Prostate gland (tissue), 2 donors: ENCODE data around the gene SGK1. TPM values are rescaled to one million over a fixed set of nuclear protein-coding genes. Genes with fewer than 3 reads are reported as not detected.

ENCODE experiments used
- DNase-seq: peaks from one replicate; pipeline ENCODE4 v3.0.0-alpha.2; 2019; ENCODE audit warnings: low spot score
- H3K27ac ChIP-seq, 2 donors: fragments of 200-600 bp; sonication (generic); 2 replicates each; pipeline ENCODE4 v1.5.1; 2017 to 2019
- H3K27me3 ChIP-seq: fragments of 200-600 bp; sonication (generic); replicated peaks from 2 replicates; pipeline ENCODE4 v1.5.1; 2019; ENCODE audit not compliant: insufficient read depth
- H3K36me3 ChIP-seq, 2 donors: fragments of 200-600 bp; sonication (generic); 1 replicate in 1 of 2; 2 replicates in 1 of 2; pipeline versions ENCODE4 v1.5.1 to v1.8.1; 2017 to 2019
- H3K4me1 ChIP-seq: fragments of 200-600 bp; sonication (generic); replicated peaks from 2 replicates; pipeline ENCODE4 v1.5.1; 2019
- H3K4me3 ChIP-seq, 2 donors: fragments of 200-600 bp; sonication (generic); 2 replicates each; pipeline ENCODE4 v1.5.1; 2017 to 2019
- H3K9me3 ChIP-seq: fragments of 200-600 bp; sonication (generic); 2 replicates; pipeline ENCODE4 v1.5.1; 2017
- CTCF ChIP-seq, 4 experiments: fragments of 200-600 bp in 2 of 4; fragments of 450-650 bp in 2 of 4; sonication (generic) in 2 of 4; IDR thresholded peaks; 1 replicate in 3 of 4; 2 replicates in 1 of 4; pipeline ENCODE4 v1.5.1; 2016 to 2019; ENCODE audit warnings: antibody characterized with exemption in 4 of 4, mild to moderate bottlenecking in 2 of 4, moderate library complexity in 2 of 4
- POLR2A ChIP-seq: fragments of 450-650 bp; IDR thresholded peaks from one replicate; pipeline ENCODE4 v1.6.1; 2016; ENCODE audit warnings: antibody characterized with exemption, mild to moderate bottlenecking
- POLR2AphosphoS5 ChIP-seq: sonication (generic); formaldehyde crosslinking; IDR thresholded peaks from one replicate; pipeline ENCODE4 v1.6.1; 2017; ENCODE audit warnings: antibody characterized with exemption
- WGBS: methylation state at CpG from one replicate; pipeline ENCODE4 v1.1.5; 2018; 5-methylcytosine and 5-hydroxymethylcytosine counted together
- intact Hi-C: fragments of 100-400 bp; cut with DNase I; formaldehyde crosslinking; loops from one replicate; pipeline ENCODE4 v1.14.2; 2022
- total RNA-seq, 2 donors: library from RNA; depleted of rRNA; stranded (reverse); fragments of >200 nt; gene quantifications; one replicate each; pipeline ENCODE4 v1.1.0, GENCODE V29; 2016

The SGK1 gene
- total RNA-seq, 2 donors from 2014 or later, result 243 to 260 TPM

- peaks cover 4 to 8% of the 10 kb centered on the region in 2 donors for H3K36me3 ChIP-seq
- H3K4me3 ChIP-seq, result peak overlapping the region; percentile 64 to 73
- peak; percentile 29 for TF ChIP-seq POLR2A
- TF ChIP-seq CTCF (IDR thresholded peaks at IDR 0.05), result no peak
- peak; percentile 16 for TF ChIP-seq POLR2AphosphoS5
- intact Hi-C loops, result loop anchor here (2.0 kb wide), 1 partner anchor 465 kb away; no protein-coding TSS in a partner anchor
- no peaks in the 10 kb centered on the region for H3K4me1 ChIP-seq
- no peaks in the 10 kb centered on the region for H3K9me3 ChIP-seq
- peak; percentile 65 for DNase-seq
- H3K27me3 ChIP-seq, result no peaks in the 10 kb centered on the region
- 2% methylated on average over 41 of the region's 44 CpGs for WGBS
- peak overlapping the region; percentile 90 to 94 for H3K27ac ChIP-seq
These were observed 142.2 kb downstream of the SGK1 start for GRCh38 chr6:134175532-134176263.

- Histone ChIP-seq H3K4me3 (peak overlapping the region; percentile 64 to 73), H3K27me3 (no peaks in the 10 kb centered on the region), H3K9me3 (no peaks in the 10 kb centered on the region), H3K4me1 (no peaks in the 10 kb centered on the region), H3K27ac (peak overlapping the region; percentile 90 to 94), H3K36me3 (peaks cover 4 to 8% of the 10 kb centered on the region in 2 donors)
- intact Hi-C loops, result loop anchor here (2.0 to 5.0 kb wide), 3 partner anchors 466 to 767 kb away; no protein-coding TSS in a partner anchor
- TF ChIP-seq CTCF (IDR thresholded peaks at IDR 0.05) (peak in 3 of 4 experiments; percentile 10 to 40 (median 25)), POLR2AphosphoS5 (peak; percentile 92), POLR2A (peak; percentile 97)
- DNase-seq, result peak; percentile 93
- WGBS, result under 1% methylated on average over 72 of the region's 100 CpGs
These were observed 143.0 kb downstream of the SGK1 start for GRCh38 chr6:134174672-134175531.

- no peaks in the 10 kb centered on the region for H3K4me1 ChIP-seq
- H3K27me3 ChIP-seq, result no peaks in the 10 kb centered on the region
- WGBS, result 0% methylated on average over 21 of the region's 21 CpGs
- intact Hi-C loops, result loop anchor here (2.0 to 5.0 kb wide), 4 partner anchors 467 to 768 kb away; no protein-coding TSS in a partner anchor
- peak; percentile 82 for DNase-seq
- H3K36me3 ChIP-seq, result peaks cover 4 to 8% of the 10 kb centered on the region in 2 donors
- no peaks in the 10 kb centered on the region for H3K9me3 ChIP-seq
- H3K4me3 ChIP-seq, result peak overlapping the region; percentile 64 to 73
- TF ChIP-seq CTCF (IDR thresholded peaks at IDR 0.05) (peak; percentile 77 to 91 (median 88)), POLR2A (no peak), POLR2AphosphoS5 (peak; percentile 42)
- H3K27ac ChIP-seq, result peak overlapping the region; percentile 90 to 94
These were observed 143.8 kb downstream of the SGK1 start for GRCh38 chr6:134173936-134174671.

GRCh38 chr6:134173366-134173725 lies 144.6 kb downstream of the SGK1 start:
- Histone ChIP-seq H3K9me3 (no peaks in the 10 kb centered on the region), H3K36me3 (peaks cover 4 to 8% of the 10 kb centered on the region in 2 donors), H3K27me3 (no peaks in the 10 kb centered on the region), H3K4me3 (peak overlapping the region; percentile 64 to 73), H3K4me1 (no peaks in the 10 kb centered on the region), H3K27ac (peak overlapping the region in 1 of 2 donors; percentile 90)
- TF ChIP-seq POLR2AphosphoS5, result no peak
- TF ChIP-seq POLR2A, result no peak
- TF ChIP-seq CTCF (IDR thresholded peaks at IDR 0.05), result no peak
- no peak for DNase-seq
- intact Hi-C loops, result loop anchor here (2.0 to 5.0 kb wide), 3 partner anchors 649 to 769 kb away; no protein-coding TSS in a partner anchor
- 46% methylated on average over 4 of the region's 4 CpGs for WGBS
